MCF 10A (cell line): Measurements from ENCODE around the gene RPS6KA1. TPM values are rescaled to one million over a fixed set of nuclear protein-coding genes. Genes with fewer than 3 reads are reported as not detected.

Experiments
- BruUV-seq: library from RNA; stranded (reverse); fragments of 400-500 nt; replicated peaks from 2 replicates; lab custom pipeline; 2021; lab: Mats Ljungman, UMichigan
- CTCF ChIA-PET: fragments of 300-600 bp; sonication (Branson Sonifier 250); formaldehyde crosslinking; extraction: SDS; loops from one replicate; lab custom pipeline; 2021; ENCODE audit warnings: antibody characterized with exemption, inconsistent platforms; lab: Yijun Ruan, JAX
- POLR2A ChIA-PET: fragments of 300-600, 350-650 bp; sonication (Branson Sonifier 250); formaldehyde crosslinking; extraction: SDS; loops from one replicate; lab custom pipeline; 2020; ENCODE audit warnings: antibody characterized with exemption, inconsistent platforms; lab: Yijun Ruan, JAX
- DNase-seq: peaks from one replicate; pipeline ENCODE4 v3.0.0-alpha.2; 2018; ENCODE audit not compliant: unreplicated experiment
- H3K27ac Mint-ChIP-seq: one replicate; pipeline ENCODE4 v1.8.0; 2022; ENCODE audit warnings: mild to moderate bottlenecking, low read depth, mixed read lengths; ENCODE audit not compliant: unreplicated experiment
- H3K27me3 Mint-ChIP-seq: one replicate; pipeline ENCODE4 v1.8.0; 2022; ENCODE audit warnings: mixed read lengths; ENCODE audit not compliant: insufficient read depth, unreplicated experiment
- H3K36me3 Mint-ChIP-seq: one replicate; pipeline ENCODE4 v1.8.0; 2022; ENCODE audit warnings: mild to moderate bottlenecking, moderate library complexity, mixed read lengths; ENCODE audit not compliant: insufficient read depth, unreplicated experiment
- H3K4me1 Mint-ChIP-seq: one replicate; pipeline ENCODE4 v1.8.0; 2022; ENCODE audit warnings: mixed read lengths; ENCODE audit not compliant: insufficient read depth, unreplicated experiment
- H3K4me3 Mint-ChIP-seq: one replicate; pipeline ENCODE4 v1.8.0; 2022; ENCODE audit warnings: mild to moderate bottlenecking, moderate library complexity, mixed read lengths; ENCODE audit not compliant: unreplicated experiment
- H3K9me3 Mint-ChIP-seq: one replicate; pipeline ENCODE4 v1.8.0; 2022; ENCODE audit warnings: mixed read lengths; ENCODE audit not compliant: unreplicated experiment
- CTCF ChIP-seq: fragments of 200-600 bp; IDR thresholded peaks from one replicate; pipeline ENCODE4 v1.8.0; 2022; ENCODE audit warnings: antibody characterized with exemption, mild to moderate bottlenecking; ENCODE audit not compliant: unreplicated experiment
- intact Hi-C: fragments of 100-400 bp; cut with micrococcal nuclease; formaldehyde crosslinking; loops from 2 replicates; pipeline ENCODE4 v1.14.1; 2022
- total RNA-seq: library from RNA; stranded (reverse); gene quantifications from 2 replicates; pipeline ENCODE4 v1.2.3, GENCODE V29; 2022

RPS6KA1 gene
- total RNA-seq, 1 experiment from 2014 or later: 43.9 TPM

GRCh38 chr1:26574018-26574417 lies 44.5 kb downstream of the RPS6KA1 start:
- BruUV-seq: no TSS peak
- Mint-ChIP-seq H3K4me3 (no peak overlapping the region), H3K9me3 (no peaks in the 10 kb centered on the region), H3K27ac (no peak overlapping the region), H3K27me3 (no peaks in the 10 kb centered on the region), H3K4me1 (no peaks in the 10 kb centered on the region), H3K36me3 (peaks cover 42% of the 10 kb centered on the region)
- intact Hi-C loops: no loop called here
- CTCF ChIA-PET: no interaction called here
- no peak for TF ChIP-seq CTCF
- no peak for DNase-seq
- POLR2A ChIA-PET: no interaction called here

GRCh38 chr1:26574719-26575251 lies 45.2 kb downstream of the RPS6KA1 start:
- Mint-ChIP-seq H3K27me3 (no peaks in the 10 kb centered on the region), H3K4me3 (no peak overlapping the region), H3K9me3 (no peaks in the 10 kb centered on the region), H3K4me1 (no peaks in the 10 kb centered on the region), H3K36me3 (peaks cover 34% of the 10 kb centered on the region), H3K27ac (no peak overlapping the region)
- POLR2A ChIA-PET: interaction anchor here (0.6 to 1.0 kb wide), 2 partner anchors 35 to 73 kb away, joined by 3 to 5 read pairs; no protein-coding TSS in a partner anchor
- intact Hi-C loops: no loop called here
- no peak for DNase-seq
- CTCF ChIA-PET: interaction anchor here (0.7 kb wide), 1 partner anchor 63 kb away, joined by 3 read pairs; no protein-coding TSS in a partner anchor
- TF ChIP-seq CTCF: no peak
- BruUV-seq: no TSS peak

GRCh38 chr1:26575348-26575747 lies 45.8 kb downstream of the RPS6KA1 start:
- TF ChIP-seq CTCF: no peak
- intact Hi-C loops: no loop called here
- Mint-ChIP-seq H3K27ac (no peak overlapping the region), H3K27me3 (no peaks in the 10 kb centered on the region), H3K36me3 (peaks cover 34% of the 10 kb centered on the region), H3K4me1 (no peaks in the 10 kb centered on the region), H3K9me3 (no peaks in the 10 kb centered on the region), H3K4me3 (no peak overlapping the region)
- no peak for DNase-seq
- no TSS peak for BruUV-seq
- POLR2A ChIA-PET: interaction anchor here (1.0 kb wide), 1 partner anchor 74 kb away, joined by 5 read pairs; no protein-coding TSS in a partner anchor
- CTCF ChIA-PET: no interaction called here

- peaks cover 23% of the 10 kb centered on the region for H3K36me3 Mint-ChIP-seq
- H3K27ac Mint-ChIP-seq: no peak overlapping the region
- TSS peak; percentile 13 for BruUV-seq
- no peak overlapping the region for H3K4me3 Mint-ChIP-seq
- intact Hi-C loops: no loop called here
- TF ChIP-seq CTCF: no peak
- H3K4me1 Mint-ChIP-seq: peaks cover 5% of the 10 kb centered on the region
- ChIA-PET CTCF (interaction anchor here (1.6 kb wide), 1 partner anchor 21 kb away, joined by 4 read pairs; no protein-coding TSS in a partner anchor), POLR2A (interaction anchor here (0.6 kb wide), 1 partner anchor 1771 kb away, joined by 3 read pairs; no protein-coding TSS in a partner anchor)
- no peaks in the 10 kb centered on the region for H3K27me3 Mint-ChIP-seq
- no peak for DNase-seq
- no peaks in the 10 kb centered on the region for H3K9me3 Mint-ChIP-seq
These were observed 48.6 kb downstream of the RPS6KA1 start for GRCh38 chr1:26578167-26578566.
